Gastroesophageal sphincter (tissue), 3 donors: ENCODE measurements around the gene TGFB1I1.

Source experiments
- POLR2AphosphoS5 ChIP-seq: sonication (generic); formaldehyde crosslinking; IDR thresholded peaks from one replicate; pipeline ENCODE4 v1.6.1; 2017; ENCODE audit warnings: antibody characterized with exemption
- TF ChIP-seq, protein P1 (sequence below), 4 experiments: fragments of 200-600 bp in 2 of 4; fragments of 450-650 bp in 2 of 4; sonication (generic) in 1 of 4; IDR thresholded peaks; one replicate each; pipeline ENCODE4 v1.5.1; 2017 to 2019; ENCODE audit warnings: antibody characterized with exemption in 4 of 4, mild to moderate bottlenecking in 2 of 4, moderate library complexity in 2 of 4

- TF ChIP-seq, protein P1, sequence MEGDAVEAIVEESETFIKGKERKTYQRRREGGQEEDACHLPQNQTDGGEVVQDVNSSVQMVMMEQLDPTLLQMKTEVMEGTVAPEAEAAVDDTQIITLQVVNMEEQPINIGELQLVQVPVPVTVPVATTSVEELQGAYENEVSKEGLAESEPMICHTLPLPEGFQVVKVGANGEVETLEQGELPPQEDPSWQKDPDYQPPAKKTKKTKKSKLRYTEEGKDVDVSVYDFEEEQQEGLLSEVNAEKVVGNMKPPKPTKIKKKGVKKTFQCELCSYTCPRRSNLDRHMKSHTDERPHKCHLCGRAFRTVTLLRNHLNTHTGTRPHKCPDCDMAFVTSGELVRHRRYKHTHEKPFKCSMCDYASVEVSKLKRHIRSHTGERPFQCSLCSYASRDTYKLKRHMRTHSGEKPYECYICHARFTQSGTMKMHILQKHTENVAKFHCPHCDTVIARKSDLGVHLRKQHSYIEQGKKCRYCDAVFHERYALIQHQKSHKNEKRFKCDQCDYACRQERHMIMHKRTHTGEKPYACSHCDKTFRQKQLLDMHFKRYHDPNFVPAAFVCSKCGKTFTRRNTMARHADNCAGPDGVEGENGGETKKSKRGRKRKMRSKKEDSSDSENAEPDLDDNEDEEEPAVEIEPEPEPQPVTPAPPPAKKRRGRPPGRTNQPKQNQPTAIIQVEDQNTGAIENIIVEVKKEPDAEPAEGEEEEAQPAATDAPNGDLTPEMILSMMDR (IDR thresholded peaks at IDR 0.05): no peak
- no peak for TF ChIP-seq POLR2AphosphoS5
These were observed 7.8 kb downstream of the TGFB1I1 start for GRCh38 chr16:31479751-31480150.
